GM18858 (cell line): ENCODE measurements around the gene KAZN.
"Not testable (repeated sequence)": the region's sequence is repeated elsewhere in the genome, so short reads cannot be mapped to it uniquely, and the experiment has no call there.

Experiments
- ATAC-seq: cut with Tn5 transposase; IDR thresholded peaks from one replicate; pipeline ENCODE4 v1.9.1; 2021; ENCODE audit not compliant: unreplicated experiment

The KAZN gene

GRCh38 chr1:15039017-15039648, 440.6 kb downstream of the KAZN start:
- ATAC-seq, result no peak

DNA sequence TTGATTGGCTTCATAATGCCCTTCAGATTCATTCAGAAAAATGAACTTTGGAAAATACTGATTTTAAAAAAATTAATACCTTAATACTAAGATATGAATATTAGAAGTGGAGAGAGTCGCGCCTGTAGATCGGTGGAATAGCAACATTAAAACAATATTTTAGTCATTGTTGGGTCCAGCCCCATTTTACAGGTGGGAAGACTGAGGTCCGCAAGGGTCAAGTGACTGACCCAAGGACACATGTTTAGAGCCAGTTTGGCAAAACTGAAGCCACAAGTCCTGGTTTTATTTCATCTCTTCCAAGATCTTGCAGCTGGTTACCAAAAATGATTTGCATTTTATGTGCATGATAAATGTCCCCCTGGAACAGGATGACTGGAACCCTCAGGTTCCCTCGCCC, 441.4 kb downstream of the KAZN start:
- no peak for ATAC-seq

DNA sequence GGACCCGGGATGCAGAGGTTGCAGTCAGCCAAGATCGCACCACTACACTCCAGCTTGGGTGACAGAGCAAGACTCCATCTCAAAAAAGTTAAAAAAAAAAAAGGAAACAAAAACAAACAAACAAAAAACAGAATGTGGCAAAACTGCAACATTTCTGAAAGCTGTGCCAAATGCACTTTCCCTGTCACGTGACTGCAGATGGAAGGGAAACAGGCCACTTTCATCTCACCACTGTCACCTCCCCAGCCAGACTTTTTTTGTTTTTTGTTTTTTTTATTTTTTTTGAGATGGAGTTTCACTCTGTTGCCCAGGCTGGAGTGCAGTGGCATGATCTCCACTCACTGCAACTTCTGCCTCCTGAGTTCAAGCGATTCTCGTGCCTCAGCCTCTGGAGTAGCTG, 442.2 kb downstream of the KAZN start:
- ATAC-seq, result not testable (repeated sequence)

DNA sequence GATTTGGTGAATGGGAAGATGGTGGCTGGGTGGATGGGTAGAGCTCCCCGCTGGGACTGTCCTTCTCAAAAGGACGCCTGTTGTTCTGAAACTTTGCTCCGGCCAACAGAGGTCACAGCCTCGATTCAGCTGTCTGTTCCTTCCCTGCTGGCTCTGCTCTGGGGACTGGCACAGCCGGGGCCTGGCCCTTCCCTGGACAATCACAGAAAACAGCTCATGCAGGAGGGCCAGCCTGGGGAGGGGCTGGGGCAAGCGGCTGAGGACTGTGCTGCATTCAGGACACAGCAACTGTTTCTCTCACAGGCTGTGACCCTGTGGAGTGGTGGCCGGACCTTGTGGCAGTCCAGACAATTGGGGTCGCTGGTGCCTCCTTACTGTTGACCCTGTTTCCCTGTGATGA, 444.4 kb downstream of the KAZN start:
- no peak for ATAC-seq

DNA sequence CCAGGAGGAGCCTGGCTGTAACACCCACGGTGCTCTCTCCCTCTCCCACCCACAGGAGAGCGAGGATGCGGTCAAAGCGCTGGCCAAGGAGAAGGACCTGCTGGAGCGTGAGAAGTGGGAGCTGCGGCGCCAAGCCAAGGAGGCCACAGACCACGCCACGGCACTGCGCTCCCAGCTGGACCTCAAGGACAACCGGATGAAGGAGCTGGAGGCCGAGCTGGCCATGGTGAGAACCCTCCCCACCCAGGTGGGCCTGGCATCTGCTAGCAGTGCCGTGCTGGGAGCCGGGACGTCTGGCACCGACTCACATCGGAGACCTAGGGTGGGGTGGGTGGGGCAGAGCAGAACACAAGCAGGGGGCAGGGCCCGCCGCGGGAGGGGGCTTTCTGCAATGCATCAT, 445.4 kb downstream of the KAZN start:
- no peak for ATAC-seq

DNA sequence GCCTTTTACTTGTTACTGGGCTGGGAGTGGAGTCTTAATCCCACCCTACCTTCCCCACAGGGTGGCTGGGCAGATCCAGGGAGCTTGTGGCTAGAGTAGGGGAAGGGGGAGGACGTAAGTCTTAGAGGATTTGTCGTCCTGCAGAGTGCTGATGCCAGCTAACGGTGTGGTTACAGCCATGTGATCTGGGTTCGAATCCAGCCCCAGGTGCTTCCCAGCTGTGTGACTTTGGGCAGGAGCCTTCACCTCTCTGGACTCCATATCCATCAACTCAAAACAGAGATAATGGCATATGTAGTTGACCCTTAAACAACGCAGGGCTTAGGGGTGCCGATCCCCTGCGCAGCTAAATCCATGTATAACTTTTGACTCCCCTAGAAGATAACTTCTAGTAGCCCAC, 446.6 kb downstream of the KAZN start:
- no peak for ATAC-seq

- no peak for ATAC-seq
Measured at GRCh38 chr1:15046487-15047165, 448.1 kb downstream of the KAZN start.

DNA sequence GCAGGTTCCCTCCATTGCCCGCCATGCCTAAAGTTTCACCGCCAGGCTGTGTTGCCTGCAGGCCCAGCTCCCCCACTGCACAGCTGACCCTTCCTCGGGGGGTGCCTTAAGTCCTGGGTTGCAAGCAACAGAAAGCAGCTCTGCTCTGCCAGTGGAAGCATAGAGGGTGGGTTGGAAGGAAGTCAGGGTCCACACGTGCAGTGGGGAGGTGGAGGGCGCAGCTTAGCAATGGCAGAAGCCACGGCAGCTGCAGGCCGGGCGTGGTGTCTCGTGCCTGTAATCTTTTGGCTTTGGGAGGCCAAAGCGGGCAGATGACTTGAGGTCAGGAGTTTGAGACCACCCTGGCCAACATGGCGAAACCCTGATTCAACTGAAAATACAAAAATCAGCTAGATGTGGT, 448.8 kb downstream of the KAZN start:
- no peak for ATAC-seq

- no peak for ATAC-seq
Measured at GRCh38 chr1:15048437-15048980, 450.0 kb downstream of the KAZN start.

DNA sequence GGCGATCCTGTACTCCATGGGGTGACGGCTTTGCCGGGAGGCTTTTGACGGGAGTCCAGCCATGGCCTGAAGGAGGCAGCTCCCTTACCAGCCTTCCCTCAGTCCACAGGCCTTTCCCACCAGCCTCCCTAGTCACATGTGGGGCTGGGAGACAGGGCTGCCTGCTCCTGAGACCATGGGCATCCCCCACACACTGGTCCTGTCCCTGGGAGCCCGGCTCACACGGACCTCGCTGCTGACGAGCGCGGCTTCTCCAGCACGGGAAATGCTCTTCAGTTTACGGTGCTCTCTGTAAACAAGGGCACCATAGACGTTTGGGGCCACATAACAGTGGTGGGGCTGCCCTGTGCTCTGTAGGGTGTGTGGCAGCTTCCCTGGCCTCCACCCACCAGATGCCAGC, 450.6 kb downstream of the KAZN start:
- no peak for ATAC-seq

GRCh38 chr1:15051882-15052528, 453.5 kb downstream of the KAZN start:
- ATAC-seq, result no peak

- no peak for ATAC-seq
Measured at GRCh38 chr1:15053153-15053552, 454.7 kb downstream of the KAZN start.

DNA sequence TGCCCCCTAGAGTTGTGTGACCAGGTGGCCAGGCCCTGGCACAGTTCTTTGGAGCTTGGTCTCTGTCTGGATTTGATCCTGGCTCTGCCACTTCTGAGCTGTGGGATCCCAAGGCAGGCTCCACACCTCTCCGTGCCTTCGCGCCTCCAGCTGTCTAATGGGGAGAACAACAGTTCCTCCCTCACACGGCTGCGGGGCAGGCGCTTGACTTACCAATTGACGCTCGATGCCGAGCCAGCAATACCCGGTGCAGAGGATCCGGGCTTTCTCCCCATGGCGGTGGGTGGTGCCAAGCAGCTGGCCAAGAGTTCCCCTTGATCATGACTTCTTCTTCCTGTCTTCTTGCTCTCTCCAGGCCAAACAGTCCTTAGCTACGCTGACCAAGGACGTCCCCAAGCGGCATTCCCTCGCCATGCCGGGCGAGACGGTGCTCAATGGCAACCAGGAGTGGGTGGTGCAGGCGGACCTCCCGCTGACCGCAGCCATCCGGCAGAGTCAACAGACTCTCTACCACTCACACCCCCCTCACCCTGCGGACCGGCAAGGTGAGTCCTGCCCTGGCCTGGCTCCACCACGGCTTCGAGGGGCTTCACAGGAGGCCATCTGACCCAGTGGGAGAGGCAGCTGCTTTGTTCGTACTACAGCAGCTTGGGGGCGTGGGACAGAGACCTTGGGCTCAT, 457.4 kb downstream of the KAZN start:
- no peak for ATAC-seq

DNA sequence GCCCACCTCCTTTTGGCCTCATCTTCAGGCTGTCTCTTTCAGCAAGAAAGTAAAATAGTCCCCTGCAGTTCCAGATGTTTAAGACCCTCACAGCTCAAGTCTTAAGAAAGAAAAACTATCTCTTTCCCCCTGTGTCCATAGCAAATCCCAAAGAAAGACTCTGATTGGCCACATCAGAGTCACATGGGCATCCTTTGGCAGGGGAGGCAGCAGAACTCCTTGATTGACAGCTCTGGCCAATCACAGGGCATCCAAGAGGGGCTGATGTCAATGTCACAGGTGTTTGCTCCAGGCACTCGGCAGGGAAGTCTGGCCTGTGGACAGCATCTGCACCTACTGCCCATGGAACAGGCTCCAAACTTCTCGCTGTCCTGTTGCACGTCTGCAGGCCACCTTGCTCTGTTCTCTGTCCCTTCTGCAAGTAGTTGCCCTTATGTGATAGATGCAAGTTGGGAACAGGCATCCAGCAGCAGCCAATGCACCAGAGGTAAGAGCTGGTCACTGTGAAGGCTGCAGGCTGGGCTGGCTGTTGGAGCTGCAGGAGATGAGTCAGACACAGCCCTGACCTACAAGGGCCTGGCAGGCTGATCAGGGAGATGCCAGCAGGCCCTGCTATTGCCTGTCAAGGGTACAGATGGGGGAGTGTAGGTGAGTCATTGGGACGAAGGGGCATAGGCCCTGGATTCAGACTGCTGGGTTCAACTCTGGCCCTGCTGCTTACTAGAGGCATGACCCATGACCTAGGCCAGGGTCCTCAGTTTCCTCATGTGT, 458.2 kb downstream of the KAZN start:
- ATAC-seq, result no peak

- no peak for ATAC-seq
Measured at GRCh38 chr1:15057834-15058233, 459.3 kb downstream of the KAZN start.

DNA sequence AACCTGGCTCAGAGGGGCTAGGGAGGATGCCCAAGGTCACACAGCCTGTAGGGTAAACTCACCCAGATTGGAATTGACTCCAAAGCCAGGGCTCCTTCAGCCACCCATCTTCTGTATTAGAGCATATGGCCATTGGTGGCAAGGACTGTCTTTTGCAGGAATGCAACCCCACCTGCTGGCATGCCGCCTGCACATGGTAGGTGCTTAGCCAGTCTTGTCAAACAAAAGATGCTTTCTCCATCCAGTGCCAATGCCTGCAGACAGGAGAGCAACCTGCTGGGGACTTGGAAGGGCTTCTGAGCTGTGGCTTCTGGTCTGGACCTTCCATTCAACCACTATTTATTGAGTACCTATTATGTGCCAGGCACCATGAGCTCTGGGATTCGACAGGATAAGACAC, 459.8 kb downstream of the KAZN start:
- no peak for ATAC-seq

- ATAC-seq, result no peak
Measured at GRCh38 chr1:15060104-15060503, 461.6 kb downstream of the KAZN start.

GRCh38 chr1:15062479-15063099, 464.1 kb downstream of the KAZN start:
- ATAC-seq, result no peak

- no peak for ATAC-seq
Measured at GRCh38 chr1:15063346-15063745, 464.9 kb downstream of the KAZN start.

- no peak for ATAC-seq
Measured at GRCh38 chr1:15063783-15064182, 465.3 kb downstream of the KAZN start.
